SU-DHL-6 (cell line): Measurements from ENCODE around the gene RASGRP3.

Source experiments
- EZH2phosphoT487 ChIP-seq: fragments of 200-600 bp; sonication (generic), shearing (Covaris generic); conservative IDR thresholded peaks from 2 replicates; pipeline ENCODE4 v1.6.1; 2018; ENCODE audit warnings: mild to moderate bottlenecking, antibody characterized with exemption, low read length, moderate library complexity, mixed read lengths
- TF ChIP-seq, protein P1 (sequence below): fragments of 200-600 bp; sonication (generic); IDR thresholded peaks from one replicate; pipeline ENCODE4 v1.5.1; 2017; ENCODE audit warnings: antibody characterized with exemption, mild to moderate bottlenecking, low read length, moderate library complexity; ENCODE audit not compliant: insufficient read depth, poor library complexity, severe bottlenecking

- TF ChIP-seq, protein P1, sequence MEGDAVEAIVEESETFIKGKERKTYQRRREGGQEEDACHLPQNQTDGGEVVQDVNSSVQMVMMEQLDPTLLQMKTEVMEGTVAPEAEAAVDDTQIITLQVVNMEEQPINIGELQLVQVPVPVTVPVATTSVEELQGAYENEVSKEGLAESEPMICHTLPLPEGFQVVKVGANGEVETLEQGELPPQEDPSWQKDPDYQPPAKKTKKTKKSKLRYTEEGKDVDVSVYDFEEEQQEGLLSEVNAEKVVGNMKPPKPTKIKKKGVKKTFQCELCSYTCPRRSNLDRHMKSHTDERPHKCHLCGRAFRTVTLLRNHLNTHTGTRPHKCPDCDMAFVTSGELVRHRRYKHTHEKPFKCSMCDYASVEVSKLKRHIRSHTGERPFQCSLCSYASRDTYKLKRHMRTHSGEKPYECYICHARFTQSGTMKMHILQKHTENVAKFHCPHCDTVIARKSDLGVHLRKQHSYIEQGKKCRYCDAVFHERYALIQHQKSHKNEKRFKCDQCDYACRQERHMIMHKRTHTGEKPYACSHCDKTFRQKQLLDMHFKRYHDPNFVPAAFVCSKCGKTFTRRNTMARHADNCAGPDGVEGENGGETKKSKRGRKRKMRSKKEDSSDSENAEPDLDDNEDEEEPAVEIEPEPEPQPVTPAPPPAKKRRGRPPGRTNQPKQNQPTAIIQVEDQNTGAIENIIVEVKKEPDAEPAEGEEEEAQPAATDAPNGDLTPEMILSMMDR, result no peak
- TF ChIP-seq EZH2phosphoT487, result no peak
Observed at GRCh38 chr2:33459745-33460144, 16.7 kb upstream of the RASGRP3 start.
